SK-N-SH treated with all-trans-retinoic acid at 6 μM for 48 hours (cell line): ENCODE results near the gene KIF18B.
"Not testable (repeated sequence)": the region's sequence is repeated elsewhere in the genome, so short reads cannot be mapped to it uniquely, and the experiment has no call there.

Experiments
- ZNF565 ChIP-seq: fragments of 450-650 bp; formaldehyde crosslinking; conservative IDR thresholded peaks from 2 replicates; pipeline ENCODE4 v1.5.0; 2020; ENCODE audit warnings: low read depth, mild to moderate bottlenecking, moderate library complexity
- ZNF70 ChIP-seq: fragments of 450-650 bp; formaldehyde crosslinking; IDR thresholded peaks from 2 replicates; pipeline ENCODE4 v1.5.0; 2020; ENCODE audit warnings: mild to moderate bottlenecking, moderate library complexity

- not testable (repeated sequence) for TF ChIP-seq ZNF70, ZNF565 (CRISPR knock-in tag)
Observed at GRCh38 chr17:44945652-44946051, 1.9 kb downstream of the KIF18B start.
